Kidney glomerular epithelial cell (primary cell): Measurements from ENCODE around the gene MMP17.

Experiments used
- DNase-seq: peaks from one replicate; lab custom pipeline; 2025; lab: John Stamatoyannopoulos, UW

MMP17 gene

GRCh38 chr12:131830914-131831571, 2.9 kb downstream of the MMP17 start:
- DNase-seq, result no peak

- DNase-seq, result no peak
These were observed 3.4 kb downstream of the MMP17 start for GRCh38 chr12:131831635-131832041.

- no peak for DNase-seq
These were observed 4.4 kb downstream of the MMP17 start for GRCh38 chr12:131832321-131833231.

- DNase-seq, result no peak
These were observed 5.2 kb downstream of the MMP17 start for GRCh38 chr12:131833288-131833895.

GRCh38 chr12:131833896-131834641, 5.9 kb downstream of the MMP17 start:
- DNase-seq, result no peak

GRCh38 chr12:131834798-131835615, 6.8 kb downstream of the MMP17 start:
- no peak for DNase-seq

GRCh38 chr12:131835616-131836171, 7.5 kb downstream of the MMP17 start:
- no peak for DNase-seq

GRCh38 chr12:131836193-131836592, 8.0 kb downstream of the MMP17 start:
- no peak for DNase-seq

GRCh38 chr12:131836714-131837397, 8.7 kb downstream of the MMP17 start:
- no peak for DNase-seq

GRCh38 chr12:131840643-131841416, 12.6 kb downstream of the MMP17 start:
- DNase-seq, result no peak

GRCh38 chr12:131841547-131841946, 13.4 kb downstream of the MMP17 start:
- no peak for DNase-seq

- DNase-seq, result no peak
These were observed 14.0 kb downstream of the MMP17 start for GRCh38 chr12:131842169-131842568.

GRCh38 chr12:131843527-131843926, 15.3 kb downstream of the MMP17 start:
- DNase-seq, result no peak

- no peak for DNase-seq
These were observed 15.9 kb downstream of the MMP17 start for GRCh38 chr12:131844140-131844539.

GRCh38 chr12:131844656-131845055, 16.5 kb downstream of the MMP17 start:
- no peak for DNase-seq

GRCh38 chr12:131845121-131845520, 16.9 kb downstream of the MMP17 start:
- no peak for DNase-seq

GRCh38 chr12:131847456-131847855, 19.3 kb downstream of the MMP17 start:
- no peak for DNase-seq

- no peak for DNase-seq
These were observed 20.6 kb downstream of the MMP17 start for GRCh38 chr12:131848753-131849152.

- no peak for DNase-seq
These were observed 21.7 kb downstream of the MMP17 start for GRCh38 chr12:131849700-131850553.
